ENCODE results near the gene RAB7A.
"Not testable (repeated sequence)": the region's sequence is repeated elsewhere in the genome, so short reads cannot be mapped to it uniquely, and the experiment has no call there.

The RAB7A gene

DNA sequence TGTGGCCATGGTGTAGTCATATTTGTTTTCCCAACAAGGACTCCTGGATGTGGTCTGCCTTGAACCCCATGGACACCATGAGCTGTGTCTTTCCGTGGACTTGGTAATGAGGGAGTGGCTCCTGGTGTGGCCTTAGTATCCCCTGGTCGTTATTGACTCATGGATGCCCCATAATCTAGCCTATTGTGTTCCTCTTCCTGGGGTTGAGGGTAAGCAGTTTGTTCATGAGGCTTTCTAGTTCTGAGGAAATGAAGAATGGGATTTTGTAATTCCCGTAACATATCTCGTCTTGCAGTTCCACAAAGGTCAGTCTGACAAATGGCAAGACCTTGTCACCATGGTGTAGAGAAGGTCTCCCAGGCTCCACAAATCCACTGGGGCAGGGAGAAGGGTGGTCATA is 22.6 kb downstream of the RAB7A start:
- no peaks in the 10 kb centered on the region for H3K4me1 ChIP-seq (ENCODE audit: control insufficient read depth, insufficient read depth, low read length)
- H3K36me3 ChIP-seq (ENCODE audit: control insufficient read depth, insufficient read depth, low read length): peaks cover 5% of the 10 kb centered on the region
- no peak overlapping the region for H3K27ac ChIP-seq (ENCODE audit: insufficient read depth, low read depth, low read length, poor library complexity, severe bottlenecking)
- H3K9me3 ChIP-seq (ENCODE audit: control insufficient read depth, low read length): no peaks in the 10 kb centered on the region
- no peaks in the 10 kb centered on the region for H3K27me3 ChIP-seq (ENCODE audit: control insufficient read depth, insufficient read depth, low read length, poor library complexity, severe bottlenecking)
- H3K4me3 ChIP-seq (ENCODE audit: insufficient read depth, low read depth, low read length): no peak overlapping the region
- WGBS, 2 experiments: 97 to 99% methylated on average over 4 of the region's 4 CpGs

DNA sequence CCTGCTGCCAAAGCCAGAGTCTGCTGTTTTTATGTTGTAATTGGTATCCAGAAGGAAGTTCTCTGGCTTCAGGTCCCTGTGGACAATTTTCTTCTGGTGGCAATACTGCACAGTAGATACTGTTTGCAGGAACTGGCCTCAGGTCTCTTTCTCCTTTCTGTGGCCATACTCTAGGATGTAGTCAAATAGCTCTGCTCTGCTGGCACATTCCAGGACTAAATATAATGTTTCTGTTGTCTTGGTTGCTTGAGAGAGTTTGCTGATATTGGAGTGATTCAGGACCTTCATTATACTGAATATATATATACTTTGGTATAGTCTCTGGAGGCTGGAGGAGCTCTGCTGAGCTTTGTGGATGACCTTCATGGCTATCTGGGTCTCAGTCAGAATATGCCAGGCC is 23.1 kb downstream of the RAB7A start:
- no peaks in the 10 kb centered on the region for H3K9me3 ChIP-seq (ENCODE audit: control insufficient read depth, low read length)
- H3K27ac ChIP-seq (ENCODE audit: insufficient read depth, low read depth, low read length, poor library complexity, severe bottlenecking): no peak overlapping the region
- peaks cover 3% of the 10 kb centered on the region for H3K36me3 ChIP-seq (ENCODE audit: control insufficient read depth, insufficient read depth, low read length)
- no peaks in the 10 kb centered on the region for H3K27me3 ChIP-seq (ENCODE audit: control insufficient read depth, insufficient read depth, low read length, poor library complexity, severe bottlenecking)
- H3K4me1 ChIP-seq (ENCODE audit: control insufficient read depth, insufficient read depth, low read length): no peaks in the 10 kb centered on the region
- H3K4me3 ChIP-seq (ENCODE audit: insufficient read depth, low read depth, low read length): no peak overlapping the region

GRCh38 chr3:128749561-128749960 is 23.6 kb downstream of the RAB7A start:
- H3K27ac ChIP-seq (ENCODE audit: insufficient read depth, low read depth, low read length, poor library complexity, severe bottlenecking); H3K27me3 ChIP-seq (ENCODE audit: control insufficient read depth, insufficient read depth, low read length, poor library complexity, severe bottlenecking); H3K4me1 ChIP-seq (ENCODE audit: control insufficient read depth, insufficient read depth, low read length); H3K4me3 ChIP-seq (ENCODE audit: insufficient read depth, low read depth, low read length); H3K36me3 ChIP-seq (ENCODE audit: control insufficient read depth, insufficient read depth, low read length); H3K9me3 ChIP-seq (ENCODE audit: control insufficient read depth, low read length): not testable (repeated sequence)
- WGBS, 2 experiments: 93 to 96% methylated on average over 5 of the region's 5 CpGs

DNA sequence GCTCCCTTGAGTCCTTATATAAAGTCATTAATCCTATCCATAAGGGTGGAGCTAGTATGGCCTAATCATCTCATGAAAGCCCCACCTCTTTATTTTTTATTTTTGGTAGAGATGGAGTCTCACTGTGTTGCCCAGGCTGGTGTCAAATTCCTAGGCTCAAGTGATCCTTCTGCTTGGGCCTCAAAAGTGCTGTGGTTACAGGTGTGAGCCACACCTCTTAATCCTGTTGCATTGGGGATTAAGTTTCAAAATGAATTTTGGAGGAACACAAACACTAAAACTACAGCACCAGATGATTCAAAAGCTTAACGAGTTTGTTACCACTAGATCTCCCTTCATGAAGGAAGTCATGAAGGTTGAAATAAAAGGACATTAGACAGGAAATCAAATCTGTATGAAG is 27.7 kb downstream of the RAB7A start:
- WGBS, 2 experiments: 100% methylated on average over 1 of the region's 1 CpG; no CpG with 5 or more reads in 1 of the 2 experiments
- no peaks in the 10 kb centered on the region for H3K27me3 ChIP-seq (ENCODE audit: control insufficient read depth, insufficient read depth, low read length, poor library complexity, severe bottlenecking)

DNA sequence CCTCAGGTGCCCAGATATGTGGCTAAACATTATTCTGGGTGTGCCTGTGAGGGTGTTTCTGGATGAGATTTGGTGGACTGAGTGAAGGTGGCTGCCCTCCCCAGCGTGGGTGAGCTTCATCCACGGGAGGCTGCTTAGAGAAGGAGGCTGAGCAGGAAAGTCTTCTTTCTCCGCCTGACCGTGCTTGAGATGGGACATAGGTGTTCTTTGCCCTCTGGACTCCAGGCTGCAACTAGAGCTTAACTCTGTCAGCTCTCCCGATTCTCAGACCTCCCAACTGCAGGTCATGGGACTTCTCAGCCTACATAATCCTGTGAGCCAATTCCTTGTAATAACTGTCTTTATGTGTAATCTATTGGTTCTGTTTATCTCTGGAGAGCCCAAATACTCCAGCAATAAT is 34.1 kb downstream of the RAB7A start:
- Histone ChIP-seq H3K27ac (ENCODE audit: insufficient read depth, low read depth, low read length, poor library complexity, severe bottlenecking) (no peak overlapping the region), H3K4me1 (ENCODE audit: control insufficient read depth, insufficient read depth, low read length) (no peaks in the 10 kb centered on the region), H3K9me3 (ENCODE audit: control insufficient read depth, low read length) (no peaks in the 10 kb centered on the region), H3K36me3 (ENCODE audit: control insufficient read depth, insufficient read depth, low read length) (no peaks in the 10 kb centered on the region), H3K4me3 (ENCODE audit: insufficient read depth, low read depth, low read length) (no peak overlapping the region), H3K27me3 (ENCODE audit: control insufficient read depth, insufficient read depth, low read length, poor library complexity, severe bottlenecking) (no peaks in the 10 kb centered on the region)
- 93 to 99% methylated on average over 5 of the region's 5 CpGs for WGBS, 2 experiments

More for the DNA sequence above, 27.7 kb downstream of the RAB7A start:
- Histone ChIP-seq H3K9me3 (ENCODE audit: control insufficient read depth, low read length) (no peaks in the 10 kb centered on the region), H3K4me3 (ENCODE audit: insufficient read depth, low read depth, low read length) (no peak overlapping the region), H3K27ac (ENCODE audit: insufficient read depth, low read depth, low read length, poor library complexity, severe bottlenecking) (no peak overlapping the region), H3K36me3 (ENCODE audit: control insufficient read depth, insufficient read depth, low read length) (peaks cover 3% of the 10 kb centered on the region), H3K4me1 (ENCODE audit: control insufficient read depth, insufficient read depth, low read length) (no peaks in the 10 kb centered on the region)

- H3K27ac ChIP-seq (ENCODE audit: insufficient read depth, low read depth, low read length, poor library complexity, severe bottlenecking): no peak overlapping the region
- no peaks in the 10 kb centered on the region for H3K36me3 ChIP-seq (ENCODE audit: control insufficient read depth, insufficient read depth, low read length)
- H3K4me3 ChIP-seq (ENCODE audit: insufficient read depth, low read depth, low read length): no peak overlapping the region
- no peaks in the 10 kb centered on the region for H3K4me1 ChIP-seq (ENCODE audit: control insufficient read depth, insufficient read depth, low read length)
- H3K27me3 ChIP-seq (ENCODE audit: control insufficient read depth, insufficient read depth, low read length, poor library complexity, severe bottlenecking): no peaks in the 10 kb centered on the region
- H3K9me3 ChIP-seq (ENCODE audit: control insufficient read depth, low read length): no peaks in the 10 kb centered on the region
- WGBS, 2 experiments: 94 to 97% methylated on average over 3 of the region's 3 CpGs
Measured at GRCh38 chr3:128760881-128761280, 34.9 kb downstream of the RAB7A start.

DNA sequence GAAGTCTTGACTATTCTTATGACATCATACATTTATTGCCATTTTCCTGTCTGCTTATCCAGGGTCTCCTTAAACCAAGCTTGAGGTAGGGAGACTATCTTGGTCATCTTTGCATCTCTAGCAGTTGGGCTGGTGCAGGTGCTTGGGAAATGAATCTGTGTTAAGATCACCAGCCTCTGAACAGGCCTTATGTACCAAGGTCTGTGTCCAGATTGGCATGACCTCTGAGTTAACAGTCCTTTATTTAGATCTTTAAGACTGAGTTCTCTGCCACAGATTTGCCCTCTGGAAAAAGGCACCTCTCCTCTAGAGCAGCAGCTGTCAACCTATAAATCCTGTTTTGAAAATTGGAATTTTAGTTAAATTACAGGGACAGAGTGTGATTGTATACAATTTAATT is 35.4 kb downstream of the RAB7A start:
- Histone ChIP-seq H3K36me3 (ENCODE audit: control insufficient read depth, insufficient read depth, low read length) (no peaks in the 10 kb centered on the region), H3K4me3 (ENCODE audit: insufficient read depth, low read depth, low read length) (no peak overlapping the region), H3K27ac (ENCODE audit: insufficient read depth, low read depth, low read length, poor library complexity, severe bottlenecking) (no peak overlapping the region), H3K27me3 (ENCODE audit: control insufficient read depth, insufficient read depth, low read length, poor library complexity, severe bottlenecking) (no peaks in the 10 kb centered on the region), H3K9me3 (ENCODE audit: control insufficient read depth, low read length) (no peaks in the 10 kb centered on the region), H3K4me1 (ENCODE audit: control insufficient read depth, insufficient read depth, low read length) (no peaks in the 10 kb centered on the region)

GRCh38 chr3:128763967-128764366 is 38.0 kb downstream of the RAB7A start:
- Histone ChIP-seq H3K9me3 (ENCODE audit: control insufficient read depth, low read length) (no peaks in the 10 kb centered on the region), H3K4me3 (ENCODE audit: insufficient read depth, low read depth, low read length) (no peak overlapping the region), H3K27ac (ENCODE audit: insufficient read depth, low read depth, low read length, poor library complexity, severe bottlenecking) (no peak overlapping the region), H3K4me1 (ENCODE audit: control insufficient read depth, insufficient read depth, low read length) (no peaks in the 10 kb centered on the region), H3K27me3 (ENCODE audit: control insufficient read depth, insufficient read depth, low read length, poor library complexity, severe bottlenecking) (no peaks in the 10 kb centered on the region), H3K36me3 (ENCODE audit: control insufficient read depth, insufficient read depth, low read length) (no peaks in the 10 kb centered on the region)
- 62 to 82% methylated on average over 4 to 5 of the region's 5 CpGs for WGBS, 2 experiments

GRCh38 chr3:128764863-128765262 is 38.9 kb downstream of the RAB7A start:
- H3K27me3 ChIP-seq (ENCODE audit: control insufficient read depth, insufficient read depth, low read length, poor library complexity, severe bottlenecking): no peaks in the 10 kb centered on the region
- WGBS, 2 experiments: 97% methylated on average over 30 of the region's 30 CpGs

GRCh38 chr3:128767094-128767750 is 41.2 kb downstream of the RAB7A start:
- Histone ChIP-seq H3K27ac (ENCODE audit: insufficient read depth, low read depth, low read length, poor library complexity, severe bottlenecking) (no peak overlapping the region), H3K36me3 (ENCODE audit: control insufficient read depth, insufficient read depth, low read length) (no peaks in the 10 kb centered on the region), H3K27me3 (ENCODE audit: control insufficient read depth, insufficient read depth, low read length, poor library complexity, severe bottlenecking) (no peaks in the 10 kb centered on the region), H3K9me3 (ENCODE audit: control insufficient read depth, low read length) (no peaks in the 10 kb centered on the region), H3K4me3 (ENCODE audit: insufficient read depth, low read depth, low read length) (no peak overlapping the region), H3K4me1 (ENCODE audit: control insufficient read depth, insufficient read depth, low read length) (no peaks in the 10 kb centered on the region)
- 90 to 91% methylated on average over 6 of the region's 6 CpGs for WGBS, 2 experiments

More at GRCh38 chr3:128764863-128765262, 38.9 kb downstream of the RAB7A start:
- H3K4me3 ChIP-seq (ENCODE audit: insufficient read depth, low read depth, low read length): no peak overlapping the region
- no peaks in the 10 kb centered on the region for H3K9me3 ChIP-seq (ENCODE audit: control insufficient read depth, low read length)
- H3K36me3 ChIP-seq (ENCODE audit: control insufficient read depth, insufficient read depth, low read length): no peaks in the 10 kb centered on the region
- no peaks in the 10 kb centered on the region for H3K4me1 ChIP-seq (ENCODE audit: control insufficient read depth, insufficient read depth, low read length)
- no peak overlapping the region for H3K27ac ChIP-seq (ENCODE audit: insufficient read depth, low read depth, low read length, poor library complexity, severe bottlenecking)

- Histone ChIP-seq H3K9me3 (ENCODE audit: control insufficient read depth, low read length) (no peaks in the 10 kb centered on the region), H3K4me3 (ENCODE audit: insufficient read depth, low read depth, low read length) (no peak overlapping the region), H3K4me1 (ENCODE audit: control insufficient read depth, insufficient read depth, low read length) (no peaks in the 10 kb centered on the region), H3K27ac (ENCODE audit: insufficient read depth, low read depth, low read length, poor library complexity, severe bottlenecking) (no peak overlapping the region), H3K27me3 (ENCODE audit: control insufficient read depth, insufficient read depth, low read length, poor library complexity, severe bottlenecking) (no peaks in the 10 kb centered on the region), H3K36me3 (ENCODE audit: control insufficient read depth, insufficient read depth, low read length) (no peaks in the 10 kb centered on the region)
- WGBS, 2 experiments: 96 to 97% methylated on average over 5 of the region's 5 CpGs
Measured at GRCh38 chr3:128768471-128768870, 42.5 kb downstream of the RAB7A start.

Measured in ectodermal cell (in vitro differentiated cells).